Measurements from ENCODE around the gene TAOK3. TPM values are rescaled to one million over a fixed set of nuclear protein-coding genes. Genes with fewer than 3 reads are reported as not detected.
A peak's percentile ranks its signal among the peaks of the same experiment; 100 is the strongest.

Gene TAOK3
- total and polyA plus RNA-seq, 9 of the 15 experiments (the other 6 are each of a cell fraction or from before 2014, with no cell fraction given) = 24.3 to 83.5 (median 47.1) TPM

DNA sequence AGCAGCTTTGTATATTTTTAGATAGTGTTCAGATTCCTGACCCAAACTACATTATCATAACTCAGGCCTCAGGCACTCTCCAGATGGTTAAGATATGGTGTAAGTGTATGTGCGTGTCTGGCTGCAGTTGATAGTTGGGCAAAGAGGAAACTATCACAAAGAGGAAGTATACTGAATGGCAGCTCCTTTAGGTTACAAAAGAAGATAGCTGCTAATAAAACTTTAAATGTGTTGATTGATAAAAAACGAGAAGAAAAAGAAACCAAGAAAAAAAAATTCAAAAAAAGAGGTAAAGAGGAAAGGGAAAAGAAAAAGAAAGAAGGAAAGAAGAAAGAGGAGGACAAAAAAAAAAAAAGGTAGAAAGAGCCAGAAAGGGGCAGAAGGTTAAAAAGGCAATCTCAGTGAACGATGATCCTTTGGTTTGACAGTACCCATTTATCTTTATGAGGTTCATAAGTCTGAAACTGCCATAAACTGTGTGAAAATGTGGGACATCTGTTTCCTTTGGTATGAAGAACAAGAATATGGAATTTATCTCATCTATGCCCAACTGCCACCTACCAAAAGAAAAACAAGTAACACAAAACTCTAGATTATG lies 42.2 kb downstream of the TAOK3 start (continued):
- TF ChIP-seq, protein P1, sequence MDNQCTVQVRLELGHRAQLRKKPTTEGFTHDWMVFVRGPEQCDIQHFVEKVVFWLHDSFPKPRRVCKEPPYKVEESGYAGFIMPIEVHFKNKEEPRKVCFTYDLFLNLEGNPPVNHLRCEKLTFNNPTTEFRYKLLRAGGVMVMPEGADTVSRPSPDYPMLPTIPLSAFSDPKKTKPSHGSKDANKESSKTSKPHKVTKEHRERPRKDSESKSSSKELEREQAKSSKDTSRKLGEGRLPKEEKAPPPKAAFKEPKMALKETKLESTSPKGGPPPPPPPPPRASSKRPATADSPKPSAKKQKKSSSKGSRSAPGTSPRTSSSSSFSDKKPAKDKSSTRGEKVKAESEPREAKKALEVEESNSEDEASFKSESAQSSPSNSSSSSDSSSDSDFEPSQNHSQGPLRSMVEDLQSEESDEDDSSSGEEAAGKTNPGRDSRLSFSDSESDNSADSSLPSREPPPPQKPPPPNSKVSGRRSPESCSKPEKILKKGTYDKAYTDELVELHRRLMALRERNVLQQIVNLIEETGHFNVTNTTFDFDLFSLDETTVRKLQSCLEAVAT (IDR thresholded peaks at IDR 0.05) = peak; percentile 85 to 90; a peak in 3 of 4 replicates
- peak; percentile 70; the same call in 1 of the 2 replicates for TF ChIP-seq ZNF41 (CRISPR knock-in tag; conservative IDR thresholded peaks at IDR 0.05)
- TF ChIP-seq ZBTB40 (IDR thresholded peaks at IDR 0.05) = peak; percentile 96
- peak; percentile 85 for TF ChIP-seq ZBTB40 (CRISPR knock-in tag; IDR thresholded peaks at IDR 0.05)
- no peak for TF ChIP-seq SNIP1 (IDR thresholded peaks at IDR 0.05; ENCODE audit: low read depth)
- TF ChIP-seq TAF15 (IDR thresholded peaks at IDR 0.05; ENCODE audit: low read depth, low read length) = no peak
- no peak for TF ChIP-seq ZNF609 (CRISPR knock-in tag; IDR thresholded peaks at IDR 0.05; ENCODE audit: borderline replicate concordance)
- TF ChIP-seq POLR2AphosphoS5 (IDR thresholded peaks at IDR 0.05; ENCODE audit: control insufficient read depth, insufficient read depth, low read depth, low read length) = peak; percentile 97
- TF ChIP-seq ZNF561 (CRISPR knock-in tag; conservative IDR thresholded peaks at IDR 0.05) = no peak
- no peak for TF ChIP-seq ZSCAN32 (CRISPR knock-in tag; IDR thresholded peaks at IDR 0.05)
- TF ChIP-seq THRAP3 (IDR thresholded peaks at IDR 0.05; ENCODE audit: borderline replicate concordance) = peak; percentile 55; the same call in 1 of the 2 replicates
- TF ChIP-seq ZNF76 (CRISPR knock-in tag; IDR thresholded peaks at IDR 0.05; ENCODE audit: borderline replicate concordance) = no peak

Data from K562 (cell line).